HG02840 (cell line): ENCODE measurements around the gene LGR5.

ENCODE experiments used
- ATAC-seq: cut with Tn5 transposase; IDR thresholded peaks from one replicate; pipeline ENCODE4 v1.9.1; 2021; ENCODE audit warnings: mild to moderate bottlenecking, moderate library complexity, moderate number of reproducible peaks; ENCODE audit not compliant: unreplicated experiment, low FRiP score

Gene LGR5

GRCh38 chr12:71439613-71440344 lies at the start of gene LGR5:
TSS of gene LGR5 (plus strand) at chr12:71439798. CDS start at chr12:71440081, 283 bp downstream.
- no peak for ATAC-seq

- ATAC-seq, result peak; percentile 63
Measured at GRCh38 chr12:71392521-71393145, 47.0 kb upstream of the LGR5 start.

GRCh38 chr12:71393625-71394024 lies 46.0 kb upstream of the LGR5 start:
- ATAC-seq, result no peak

- no peak for ATAC-seq
Measured at GRCh38 chr12:71397433-71397954, 42.1 kb upstream of the LGR5 start.

- ATAC-seq, result no peak
Measured at GRCh38 chr12:71399197-71399596, 40.4 kb upstream of the LGR5 start.

- no peak for ATAC-seq
Measured at GRCh38 chr12:71400481-71400880, 39.1 kb upstream of the LGR5 start.

GRCh38 chr12:71405884-71406283 lies 33.7 kb upstream of the LGR5 start:
- ATAC-seq, result no peak

GRCh38 chr12:71407732-71408131 lies 31.9 kb upstream of the LGR5 start:
- no peak for ATAC-seq

GRCh38 chr12:71410844-71411243 lies 28.8 kb upstream of the LGR5 start:
- ATAC-seq, result no peak

- ATAC-seq, result no peak
Measured at GRCh38 chr12:71411635-71412034, 28.0 kb upstream of the LGR5 start.

GRCh38 chr12:71415336-71416231 lies 24.0 kb upstream of the LGR5 start:
- no peak for ATAC-seq

GRCh38 chr12:71417181-71417580 lies 22.4 kb upstream of the LGR5 start:
- ATAC-seq, result no peak

- ATAC-seq, result no peak
Measured at GRCh38 chr12:71420775-71421406, 18.7 kb upstream of the LGR5 start.

GRCh38 chr12:71425568-71426299 lies 13.9 kb upstream of the LGR5 start:
- ATAC-seq, result no peak

GRCh38 chr12:71426300-71427047 lies 13.1 kb upstream of the LGR5 start:
- no peak for ATAC-seq

GRCh38 chr12:71430756-71431155 lies 8.8 kb upstream of the LGR5 start:
- no peak for ATAC-seq

- ATAC-seq, result no peak
Measured at GRCh38 chr12:71431991-71432390, 7.6 kb upstream of the LGR5 start.

- no peak for ATAC-seq
Measured at GRCh38 chr12:71432936-71433335, 6.7 kb upstream of the LGR5 start.

GRCh38 chr12:71436696-71437095 lies 2.9 kb upstream of the LGR5 start:
- no peak for ATAC-seq
